ENCODE data around the gene NCKAP5. TPM values are rescaled to one million over a fixed set of nuclear protein-coding genes. Genes with fewer than 3 reads are reported as not detected.

NCKAP5 gene
- total RNA-seq, 2 donors from 2014 or later = 0.78 to 2.6 TPM

GRCh38 chr2:133448195-133448594, 120.1 kb downstream of the NCKAP5 start:
- Histone ChIP-seq H3K36me3 (replicated peaks in 1 of 2; ENCODE audit: insufficient read depth in 1 of 2, low read depth in 2 of 2) (no peaks in the 10 kb centered on the region), H3K27ac (no peak overlapping the region), H3K9me3 (no peaks in the 10 kb centered on the region), H3K4me3 (no peak overlapping the region), H3K27me3 (no peaks in the 10 kb centered on the region), H3K4me1 (no peaks in the 10 kb centered on the region)
- DNase-seq (no peak), ATAC-seq (no peak)
- intact Hi-C loops (cut with DNase I) = no loop called here
- WGBS, 2 donors = 86 to 88% methylated on average over 5 of the region's 5 CpGs
- no peak for TF ChIP-seq POLR2A (IDR thresholded peaks at IDR 0.05)
- no peak for TF ChIP-seq CTCF (IDR thresholded peaks at IDR 0.05)

DNA sequence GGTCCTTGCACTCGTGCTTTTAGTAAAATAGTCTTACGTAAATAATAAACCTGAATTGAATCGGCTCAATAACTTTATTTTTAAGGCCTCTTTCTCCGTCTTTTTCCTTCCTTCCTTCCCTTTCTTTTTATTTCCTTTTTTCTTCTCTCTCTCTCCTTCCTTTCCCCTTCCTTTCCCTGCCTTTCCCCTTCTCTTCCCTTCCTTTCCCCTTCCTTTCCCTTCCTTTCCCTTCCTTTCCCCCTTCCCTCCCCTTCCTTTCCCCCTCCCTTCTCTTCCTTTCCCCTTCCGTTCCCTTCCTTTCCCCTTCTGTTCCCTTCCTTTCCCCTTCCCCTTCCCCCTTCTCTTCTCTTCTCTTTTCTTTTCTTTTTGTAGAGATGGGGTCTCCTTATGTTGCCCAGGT, 121.0 kb downstream of the NCKAP5 start:
- TF ChIP-seq POLR2A (IDR thresholded peaks at IDR 0.05) = no peak
- TF ChIP-seq CTCF (IDR thresholded peaks at IDR 0.05) = no peak
- no peaks in the 10 kb centered on the region for H3K27me3 ChIP-seq
- 70 to 76% methylated on average over 5 of the region's 5 CpGs for WGBS, 2 donors
- no peaks in the 10 kb centered on the region for H3K4me1 ChIP-seq
- ATAC-seq = no peak
- no peak overlapping the region for H3K4me3 ChIP-seq
- DNase-seq = no peak
- H3K36me3 ChIP-seq (replicated peaks in 1 of 2; ENCODE audit: insufficient read depth in 1 of 2, low read depth in 2 of 2) = no peaks in the 10 kb centered on the region
- H3K27ac ChIP-seq = no peak overlapping the region
- no peaks in the 10 kb centered on the region for H3K9me3 ChIP-seq
- intact Hi-C loops (cut with DNase I) = no loop called here

DNA sequence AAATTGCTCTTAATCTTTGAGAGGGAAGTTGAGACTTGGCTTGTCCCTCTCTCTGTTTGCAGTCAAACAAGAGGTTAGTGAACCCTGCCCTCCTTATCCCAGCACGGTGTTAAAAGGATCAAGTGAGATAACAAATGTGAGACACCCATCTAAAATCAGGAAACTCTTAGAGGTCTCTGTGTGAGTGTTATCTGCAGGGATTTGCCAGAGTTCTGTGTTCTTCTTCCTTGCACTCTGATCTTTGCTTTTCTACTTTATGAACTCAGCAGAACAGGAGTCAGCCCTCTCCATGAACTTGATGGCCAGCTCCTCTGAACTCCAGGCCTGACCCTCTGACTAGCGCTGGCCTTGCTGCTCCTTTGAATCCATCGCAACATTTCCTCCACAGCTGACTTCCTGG, 123.8 kb downstream of the NCKAP5 start:
- no peaks in the 10 kb centered on the region for H3K9me3 ChIP-seq
- 58 to 60% methylated on average over 3 of the region's 3 CpGs for WGBS, 2 donors

DNA sequence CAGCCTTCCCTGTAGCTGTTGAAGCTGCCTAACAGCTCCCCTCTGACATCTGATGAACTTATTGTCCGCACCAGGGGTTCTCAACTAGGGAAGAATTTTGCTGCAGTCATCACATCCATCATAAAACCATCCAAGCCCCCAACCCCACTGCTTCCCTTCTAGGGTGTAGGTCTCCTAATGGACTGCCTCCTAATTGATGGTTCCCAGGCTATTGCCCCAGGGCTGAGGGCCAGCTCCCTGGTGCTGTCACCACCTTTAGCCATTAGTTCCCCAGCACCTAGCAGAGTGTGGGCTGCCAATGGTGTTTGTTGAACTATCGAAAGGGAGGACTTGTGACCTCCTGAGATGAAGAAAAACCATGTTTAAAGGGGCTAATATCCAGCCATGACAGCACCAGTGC, 125.9 kb downstream of the NCKAP5 start:
- WGBS, 2 donors = 86 to 90% methylated on average over 2 of the region's 2 CpGs
- Histone ChIP-seq H3K36me3 (replicated peaks in 1 of 2; ENCODE audit: insufficient read depth in 1 of 2, low read depth in 2 of 2) (no peaks in the 10 kb centered on the region), H3K4me1 (peaks cover 9% of the 10 kb centered on the region), H3K27me3 (no peaks in the 10 kb centered on the region), H3K27ac (no peak overlapping the region), H3K9me3 (no peaks in the 10 kb centered on the region), H3K4me3 (no peak overlapping the region)
- intact Hi-C loops (cut with DNase I) = no loop called here
- no peak for DNase-seq
- TF ChIP-seq CTCF (IDR thresholded peaks at IDR 0.05) (no peak), POLR2A (IDR thresholded peaks at IDR 0.05) (no peak)
- no peak for ATAC-seq

More for the DNA sequence above, 123.8 kb downstream of the NCKAP5 start:
- H3K4me3 ChIP-seq = no peak overlapping the region
- TF ChIP-seq CTCF (IDR thresholded peaks at IDR 0.05) (no peak), POLR2A (IDR thresholded peaks at IDR 0.05) (no peak)
- no peak for ATAC-seq
- DNase-seq = no peak
- intact Hi-C loops (cut with DNase I) = no loop called here
- H3K27ac ChIP-seq = no peak overlapping the region
- H3K4me1 ChIP-seq = no peaks in the 10 kb centered on the region
- H3K27me3 ChIP-seq = no peaks in the 10 kb centered on the region
- no peaks in the 10 kb centered on the region for H3K36me3 ChIP-seq (replicated peaks in 1 of 2; ENCODE audit: insufficient read depth in 1 of 2, low read depth in 2 of 2)

DNA sequence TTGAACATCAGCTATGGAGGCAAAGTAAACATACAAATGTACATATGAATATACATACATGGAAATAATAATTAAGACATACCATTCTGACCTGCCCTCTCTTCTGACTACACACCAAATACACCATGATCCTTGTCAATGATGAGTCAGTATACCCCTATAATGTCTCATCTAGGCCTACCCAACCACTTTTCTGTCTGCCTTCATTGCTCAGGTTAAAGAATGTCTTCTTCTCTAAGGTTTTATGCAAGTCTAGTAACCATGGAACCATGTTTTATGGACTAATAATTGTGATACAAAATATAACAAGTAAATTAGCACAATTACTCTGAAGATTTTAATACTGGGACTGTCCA, 128.7 kb downstream of the NCKAP5 start:
- no peak for ATAC-seq
- Histone ChIP-seq H3K27me3 (no peaks in the 10 kb centered on the region), H3K27ac (no peak overlapping the region), H3K4me1 (peaks cover 9% of the 10 kb centered on the region), H3K4me3 (no peak overlapping the region), H3K9me3 (no peaks in the 10 kb centered on the region), H3K36me3 (replicated peaks in 1 of 2; ENCODE audit: insufficient read depth in 1 of 2, low read depth in 2 of 2) (no peaks in the 10 kb centered on the region)
- no peak for DNase-seq
- intact Hi-C loops (cut with DNase I) = no loop called here
- TF ChIP-seq CTCF (IDR thresholded peaks at IDR 0.05) (no peak), POLR2A (IDR thresholded peaks at IDR 0.05) (no peak)
